HepG2 (cell line): ENCODE measurements around the gene DNAJC4. TPM values are rescaled to one million over a fixed set of nuclear protein-coding genes. Genes with fewer than 3 reads are reported as not detected.

Experiments
- KDM2A ChIP-seq: sonication (generic); formaldehyde crosslinking; IDR thresholded peaks from 2 replicates; pipeline ENCODE4 v1.4.0; 2020; ENCODE audit warnings: low read depth, missing genetic modification reagents, borderline replicate concordance
- KLF9 ChIP-seq: IDR thresholded peaks from 2 replicates; pipeline ENCODE4 v1.6.1; 2016; ENCODE audit warnings: low read depth
- NFE2L2 ChIP-seq: fragments of 150-350 bp; IDR thresholded peaks from 2 replicates; pipeline ENCODE4 v1.6.1; 2014; ENCODE audit warnings: low read length
- SIN3A ChIP-seq: IDR thresholded peaks from 2 replicates; pipeline ENCODE4 v1.6.1; 2011; ENCODE audit warnings: low read depth, mild to moderate bottlenecking, control low read depth, low read length, borderline replicate concordance
- SP4 ChIP-seq: sonication (generic); formaldehyde crosslinking; IDR thresholded peaks from 2 replicates; pipeline ENCODE4 v1.8.1; 2023; ENCODE audit warnings: mild to moderate bottlenecking, missing genetic modification reagents
- THAP11 ChIP-seq: IDR thresholded peaks from 2 replicates; pipeline ENCODE4 v1.6.1; 2016; ENCODE audit warnings: missing biosample characterization, missing genetic modification reagents
- YY1 ChIP-seq: IDR thresholded peaks from 2 replicates; pipeline ENCODE4 v1.6.1; 2011; ENCODE audit warnings: low read length, low read depth, moderate library complexity, mild to moderate bottlenecking; ENCODE audit not compliant: insufficient read depth, insufficient replicate concordance
- ZNF552 ChIP-seq: sonication (generic); formaldehyde crosslinking; IDR thresholded peaks from 2 replicates; pipeline ENCODE4 v1.9.0; 2022; ENCODE audit warnings: missing genetic modification reagents, mild to moderate bottlenecking, borderline replicate concordance
- ZNF598 ChIP-seq: sonication (generic); formaldehyde crosslinking; IDR thresholded peaks from 2 replicates; pipeline ENCODE4 v1.5.1; 2020; ENCODE audit warnings: mild to moderate bottlenecking, missing genetic modification reagents, borderline replicate concordance
- polyA plus RNA-seq, 8 experiments: library from polyadenylated mRNA; depleted of rRNA in 3 of 8; stranded (reverse) in 7 of 8; unstranded in 1 of 8; fragments of >200 nt; fragmentation: Illumina TruSeq in 4 of 8; extraction: Trizol in 4 of 8; gene quantifications; 2 replicates each; pipeline versions ENCODE4 v1.2.1 to v1.2.3, GENCODE V29; 2011 to 2016; ENCODE audit warnings: low read depth in 4 of 8, missing spikeins in 1 of 8, mixed read lengths in 1 of 8; ENCODE audit not compliant: insufficient read depth in 1 of 8
- total RNA-seq, 5 experiments: library from RNA; depleted of rRNA; stranded (reverse); fragments of >200 nt; fragmentation: Illumina TruSeq; extraction: Trizol; gene quantifications; 2 replicates each; pipeline ENCODE4 v1.2.3, GENCODE V29; 2016; ENCODE audit warnings: low read depth in 1 of 5
- TF ChIP-seq, protein P1 (sequence below): sonication (generic); formaldehyde crosslinking; IDR thresholded peaks from 2 replicates; pipeline ENCODE4 v1.4.0; 2020; ENCODE audit warnings: missing genetic modification reagents, borderline replicate concordance
- TF ChIP-seq, protein P2 (sequence below): IDR thresholded peaks from 2 replicates; pipeline ENCODE4 v1.6.1; 2016; ENCODE audit warnings: low read depth
- TF ChIP-seq, protein P3 (sequence below): sonication (generic); formaldehyde crosslinking; IDR thresholded peaks from 2 replicates; pipeline ENCODE4 v1.4.0; 2020; ENCODE audit warnings: missing genetic modification reagents, mild to moderate bottlenecking, borderline replicate concordance
- TF ChIP-seq, protein P4 (sequence below): sonication (generic); formaldehyde crosslinking; IDR thresholded peaks from 2 replicates; pipeline ENCODE4 v1.4.0; 2020; ENCODE audit warnings: missing genetic modification reagents

The DNAJC4 gene
- total and polyA plus RNA-seq, 2 of the 13 experiments (the other 11 are each of a cell fraction or from before 2014, with no cell fraction given) = 10.3 to 60.8 TPM

DNA sequence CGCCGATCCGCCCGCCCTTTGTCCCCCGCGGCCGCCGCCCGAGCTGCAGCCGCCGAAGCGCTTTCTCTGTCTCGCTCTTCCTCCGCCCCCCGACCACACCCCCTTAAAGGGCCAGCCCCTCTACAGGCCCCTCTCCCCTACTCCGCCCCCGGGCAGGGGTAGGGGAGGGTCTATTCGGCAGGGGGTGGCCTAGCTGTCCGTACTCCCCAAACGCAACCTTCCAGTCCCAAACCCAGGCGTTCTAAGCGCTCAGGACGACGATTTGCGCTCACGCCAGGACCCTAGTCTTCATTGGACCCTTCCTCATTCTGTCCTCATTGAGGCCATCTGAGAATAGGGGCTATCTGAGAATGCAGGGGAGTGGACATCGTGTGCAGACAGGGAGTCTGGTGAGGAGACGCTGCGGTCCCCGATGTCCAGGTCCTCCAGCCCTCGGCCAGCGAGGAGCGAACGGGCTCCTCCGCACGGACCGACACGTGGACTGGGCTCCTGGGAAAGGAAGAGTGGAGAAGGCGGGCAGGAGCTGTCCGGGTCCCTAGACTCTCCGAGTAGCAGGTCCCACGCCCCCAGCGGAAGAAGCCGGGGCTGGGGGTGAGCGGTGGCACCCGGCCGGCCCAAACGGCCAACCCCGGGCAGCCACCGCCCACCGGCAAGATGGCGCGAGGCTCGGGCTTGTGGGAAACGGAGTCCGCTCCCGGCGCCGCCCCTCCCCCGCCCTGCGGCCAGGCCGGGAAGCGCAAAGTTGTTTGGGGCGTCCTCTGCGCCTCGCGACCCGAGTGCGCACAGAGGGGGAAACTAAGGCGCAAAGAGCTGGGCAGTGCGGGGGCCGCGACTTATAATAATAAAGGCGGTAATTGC, 16.8 kb downstream of the DNAJC4 start, which contains the start of gene PPP1R14B (continued):
- TF ChIP-seq, protein P1, sequence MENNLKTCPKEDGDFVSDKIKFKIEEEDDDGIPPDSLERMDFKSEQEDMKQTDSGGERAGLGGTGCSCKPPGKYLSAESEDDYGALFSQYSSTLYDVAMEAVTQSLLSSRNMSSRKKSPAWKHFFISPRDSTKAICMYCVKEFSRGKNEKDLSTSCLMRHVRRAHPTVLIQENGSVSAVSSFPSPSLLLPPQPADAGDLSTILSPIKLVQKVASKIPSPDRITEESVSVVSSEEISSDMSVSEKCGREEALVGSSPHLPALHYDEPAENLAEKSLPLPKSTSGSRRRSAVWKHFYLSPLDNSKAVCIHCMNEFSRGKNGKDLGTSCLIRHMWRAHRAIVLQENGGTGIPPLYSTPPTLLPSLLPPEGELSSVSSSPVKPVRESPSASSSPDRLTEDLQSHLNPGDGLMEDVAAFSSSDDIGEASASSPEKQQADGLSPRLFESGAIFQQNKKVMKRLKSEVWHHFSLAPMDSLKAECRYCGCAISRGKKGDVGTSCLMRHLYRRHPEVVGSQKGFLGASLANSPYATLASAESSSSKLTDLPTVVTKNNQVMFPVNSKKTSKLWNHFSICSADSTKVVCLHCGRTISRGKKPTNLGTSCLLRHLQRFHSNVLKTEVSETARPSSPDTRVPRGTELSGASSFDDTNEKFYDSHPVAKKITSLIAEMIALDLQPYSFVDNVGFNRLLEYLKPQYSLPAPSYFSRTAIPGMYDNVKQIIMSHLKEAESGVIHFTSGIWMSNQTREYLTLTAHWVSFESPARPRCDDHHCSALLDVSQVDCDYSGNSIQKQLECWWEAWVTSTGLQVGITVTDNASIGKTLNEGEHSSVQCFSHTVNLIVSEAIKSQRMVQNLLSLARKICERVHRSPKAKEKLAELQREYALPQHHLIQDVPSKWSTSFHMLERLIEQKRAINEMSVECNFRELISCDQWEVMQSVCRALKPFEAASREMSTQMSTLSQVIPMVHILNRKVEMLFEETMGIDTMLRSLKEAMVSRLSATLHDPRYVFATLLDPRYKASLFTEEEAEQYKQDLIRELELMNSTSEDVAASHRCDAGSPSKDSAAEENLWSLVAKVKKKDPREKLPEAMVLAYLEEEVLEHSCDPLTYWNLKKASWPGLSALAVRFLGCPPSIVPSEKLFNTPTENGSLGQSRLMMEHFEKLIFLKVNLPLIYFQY (CRISPR knock-in tag) = peak; percentile 82; the same call in 1 of the 2 replicates
- TF ChIP-seq ZNF598 (CRISPR knock-in tag) = 0 out of 2 replicates have a peak, but pooled peaks have one; percentile 31
- 0 out of 2 replicates have a peak, but pooled peaks have one; percentile 81 for TF ChIP-seq KLF9 (CRISPR knock-in tag)
- peak; percentile 81; the same call in 1 of the 2 replicates for TF ChIP-seq KDM2A (CRISPR knock-in tag)
- TF ChIP-seq, protein P2, sequence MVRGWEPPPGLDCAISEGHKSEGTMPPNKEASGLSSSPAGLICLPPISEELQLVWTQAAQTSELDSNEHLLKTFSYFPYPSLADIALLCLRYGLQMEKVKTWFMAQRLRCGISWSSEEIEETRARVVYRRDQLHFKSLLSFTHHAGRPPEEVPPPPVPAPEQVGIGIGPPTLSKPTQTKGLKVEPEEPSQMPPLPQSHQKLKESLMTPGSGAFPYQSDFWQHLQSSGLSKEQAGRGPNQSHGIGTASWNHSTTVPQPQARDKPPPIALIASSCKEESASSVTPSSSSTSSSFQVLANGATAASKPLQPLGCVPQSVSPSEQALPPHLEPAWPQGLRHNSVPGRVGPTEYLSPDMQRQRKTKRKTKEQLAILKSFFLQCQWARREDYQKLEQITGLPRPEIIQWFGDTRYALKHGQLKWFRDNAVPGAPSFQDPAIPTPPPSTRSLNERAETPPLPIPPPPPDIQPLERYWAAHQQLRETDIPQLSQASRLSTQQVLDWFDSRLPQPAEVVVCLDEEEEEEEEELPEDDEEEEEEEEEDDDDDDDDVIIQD (CRISPR knock-in tag) = 0 out of 2 replicates have a peak, but pooled peaks have one; percentile 6
- TF ChIP-seq NFE2L2 = no peak
- peak; percentile 97 for TF ChIP-seq THAP11 (CRISPR knock-in tag)
- peak; percentile 60; the same call in 1 of the 2 replicates for TF ChIP-seq SIN3A
- peak; percentile 35; the same call in 1 of the 2 replicates for TF ChIP-seq ZNF552 (CRISPR knock-in tag)
- TF ChIP-seq, protein P3, sequence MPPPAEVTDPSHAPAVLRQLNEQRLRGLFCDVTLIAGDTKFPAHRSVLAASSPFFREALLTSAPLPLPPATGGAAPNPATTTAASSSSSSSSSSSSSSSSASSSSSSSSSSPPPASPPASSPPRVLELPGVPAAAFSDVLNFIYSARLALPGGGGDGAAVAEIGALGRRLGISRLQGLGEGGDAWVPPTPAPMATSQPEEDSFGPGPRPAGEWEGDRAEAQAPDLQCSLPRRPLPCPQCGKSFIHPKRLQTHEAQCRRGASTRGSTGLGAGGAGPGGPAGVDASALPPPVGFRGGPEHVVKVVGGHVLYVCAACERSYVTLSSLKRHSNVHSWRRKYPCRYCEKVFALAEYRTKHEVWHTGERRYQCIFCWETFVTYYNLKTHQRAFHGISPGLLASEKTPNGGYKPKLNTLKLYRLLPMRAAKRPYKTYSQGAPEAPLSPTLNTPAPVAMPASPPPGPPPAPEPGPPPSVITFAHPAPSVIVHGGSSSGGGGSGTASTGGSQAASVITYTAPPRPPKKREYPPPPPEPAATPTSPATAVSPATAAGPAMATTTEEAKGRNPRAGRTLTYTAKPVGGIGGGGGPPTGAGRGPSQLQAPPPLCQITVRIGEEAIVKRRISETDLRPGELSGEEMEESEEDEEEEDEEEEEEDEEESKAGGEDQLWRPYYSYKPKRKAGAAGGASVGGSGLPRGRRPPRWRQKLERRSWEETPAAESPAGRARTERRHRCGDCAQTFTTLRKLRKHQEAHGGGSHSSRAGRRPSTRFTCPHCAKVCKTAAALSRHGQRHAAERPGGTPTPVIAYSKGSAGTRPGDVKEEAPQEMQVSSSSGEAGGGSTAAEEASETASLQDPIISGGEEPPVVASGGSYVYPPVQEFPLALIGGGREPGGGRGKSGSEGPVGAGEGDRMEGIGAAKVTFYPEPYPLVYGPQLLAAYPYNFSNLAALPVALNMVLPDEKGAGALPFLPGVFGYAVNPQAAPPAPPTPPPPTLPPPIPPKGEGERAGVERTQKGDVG (CRISPR knock-in tag) = 0 out of 2 replicates have a peak, but pooled peaks have one; percentile 15
- TF ChIP-seq YY1 = peak; percentile 98
- peak; percentile 70 for TF ChIP-seq SP4 (CRISPR knock-in tag)
- TF ChIP-seq, protein P4, sequence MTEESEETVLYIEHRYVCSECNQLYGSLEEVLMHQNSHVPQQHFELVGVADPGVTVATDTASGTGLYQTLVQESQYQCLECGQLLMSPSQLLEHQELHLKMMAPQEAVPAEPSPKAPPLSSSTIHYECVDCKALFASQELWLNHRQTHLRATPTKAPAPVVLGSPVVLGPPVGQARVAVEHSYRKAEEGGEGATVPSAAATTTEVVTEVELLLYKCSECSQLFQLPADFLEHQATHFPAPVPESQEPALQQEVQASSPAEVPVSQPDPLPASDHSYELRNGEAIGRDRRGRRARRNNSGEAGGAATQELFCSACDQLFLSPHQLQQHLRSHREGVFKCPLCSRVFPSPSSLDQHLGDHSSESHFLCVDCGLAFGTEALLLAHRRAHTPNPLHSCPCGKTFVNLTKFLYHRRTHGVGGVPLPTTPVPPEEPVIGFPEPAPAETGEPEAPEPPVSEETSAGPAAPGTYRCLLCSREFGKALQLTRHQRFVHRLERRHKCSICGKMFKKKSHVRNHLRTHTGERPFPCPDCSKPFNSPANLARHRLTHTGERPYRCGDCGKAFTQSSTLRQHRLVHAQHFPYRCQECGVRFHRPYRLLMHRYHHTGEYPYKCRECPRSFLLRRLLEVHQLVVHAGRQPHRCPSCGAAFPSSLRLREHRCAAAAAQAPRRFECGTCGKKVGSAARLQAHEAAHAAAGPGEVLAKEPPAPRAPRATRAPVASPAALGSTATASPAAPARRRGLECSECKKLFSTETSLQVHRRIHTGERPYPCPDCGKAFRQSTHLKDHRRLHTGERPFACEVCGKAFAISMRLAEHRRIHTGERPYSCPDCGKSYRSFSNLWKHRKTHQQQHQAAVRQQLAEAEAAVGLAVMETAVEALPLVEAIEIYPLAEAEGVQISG = peak; percentile 92
